Prostate gland (tissue), 2 donors: ENCODE measurements around the gene ECE1.

Experiments
- POLR2A ChIP-seq: fragments of 450-650 bp; IDR thresholded peaks from one replicate; pipeline ENCODE4 v1.6.1; 2016; ENCODE audit warnings: antibody characterized with exemption, mild to moderate bottlenecking
- POLR2AphosphoS5 ChIP-seq: sonication (generic); formaldehyde crosslinking; IDR thresholded peaks from one replicate; pipeline ENCODE4 v1.6.1; 2017; ENCODE audit warnings: antibody characterized with exemption
- TF ChIP-seq, protein P1 (sequence below), 4 experiments: fragments of 200-600 bp in 2 of 4; fragments of 450-650 bp in 2 of 4; sonication (generic) in 2 of 4; IDR thresholded peaks; 1 replicate in 3 of 4; 2 replicates in 1 of 4; pipeline ENCODE4 v1.5.1; 2016 to 2019; ENCODE audit warnings: antibody characterized with exemption in 4 of 4, mild to moderate bottlenecking in 2 of 4, moderate library complexity in 2 of 4

DNA sequence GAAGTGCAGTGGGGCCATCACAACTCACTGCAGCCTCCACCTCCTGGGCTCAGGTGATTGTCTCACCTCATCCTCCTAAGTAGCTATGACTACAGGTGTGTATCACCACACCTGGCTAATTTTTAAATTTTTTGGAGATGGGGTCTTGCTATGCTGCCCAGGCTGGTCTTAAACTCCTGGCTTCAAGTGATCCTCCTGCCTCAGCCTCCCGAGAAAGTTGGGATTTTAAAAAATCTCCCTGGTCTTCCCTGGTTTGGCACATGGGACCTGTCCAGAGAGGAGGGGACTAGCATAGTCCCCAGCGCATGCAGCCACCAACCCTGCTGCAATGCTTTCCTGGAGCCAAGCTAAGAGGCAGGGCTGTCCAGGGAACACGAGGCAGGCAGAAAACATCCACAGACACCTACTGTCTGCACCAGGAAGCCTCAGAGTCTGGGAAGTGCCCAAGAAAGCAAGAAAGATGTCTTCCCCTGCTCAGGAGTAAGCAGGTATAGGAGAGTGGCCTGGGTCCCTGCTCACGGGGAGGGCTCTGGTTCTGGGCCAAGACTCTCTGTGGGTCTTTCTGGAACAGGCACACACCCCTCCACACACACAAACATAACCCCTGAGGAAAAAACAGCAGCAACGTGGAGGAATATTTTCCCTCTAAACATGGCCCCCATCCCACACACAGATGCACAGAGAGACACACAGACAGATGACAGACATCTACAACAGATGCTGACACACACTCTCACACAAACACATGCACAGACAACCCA is 30.8 kb downstream of the ECE1 start:
- TF ChIP-seq, protein P1, sequence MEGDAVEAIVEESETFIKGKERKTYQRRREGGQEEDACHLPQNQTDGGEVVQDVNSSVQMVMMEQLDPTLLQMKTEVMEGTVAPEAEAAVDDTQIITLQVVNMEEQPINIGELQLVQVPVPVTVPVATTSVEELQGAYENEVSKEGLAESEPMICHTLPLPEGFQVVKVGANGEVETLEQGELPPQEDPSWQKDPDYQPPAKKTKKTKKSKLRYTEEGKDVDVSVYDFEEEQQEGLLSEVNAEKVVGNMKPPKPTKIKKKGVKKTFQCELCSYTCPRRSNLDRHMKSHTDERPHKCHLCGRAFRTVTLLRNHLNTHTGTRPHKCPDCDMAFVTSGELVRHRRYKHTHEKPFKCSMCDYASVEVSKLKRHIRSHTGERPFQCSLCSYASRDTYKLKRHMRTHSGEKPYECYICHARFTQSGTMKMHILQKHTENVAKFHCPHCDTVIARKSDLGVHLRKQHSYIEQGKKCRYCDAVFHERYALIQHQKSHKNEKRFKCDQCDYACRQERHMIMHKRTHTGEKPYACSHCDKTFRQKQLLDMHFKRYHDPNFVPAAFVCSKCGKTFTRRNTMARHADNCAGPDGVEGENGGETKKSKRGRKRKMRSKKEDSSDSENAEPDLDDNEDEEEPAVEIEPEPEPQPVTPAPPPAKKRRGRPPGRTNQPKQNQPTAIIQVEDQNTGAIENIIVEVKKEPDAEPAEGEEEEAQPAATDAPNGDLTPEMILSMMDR (IDR thresholded peaks at IDR 0.05): no peak
- TF ChIP-seq POLR2A: no peak
- no peak for TF ChIP-seq POLR2AphosphoS5
